ENCODE results near the gene ATP2C1. TPM values are rescaled to one million over a fixed set of nuclear protein-coding genes. Genes with fewer than 3 reads are reported as not detected.
A peak's percentile ranks its signal among the peaks of the same experiment; 100 is the strongest.

The ATP2C1 gene
- total and polyA plus RNA-seq, 12 donors, result 27.5 to 78.8 (median 58.4) TPM

DNA sequence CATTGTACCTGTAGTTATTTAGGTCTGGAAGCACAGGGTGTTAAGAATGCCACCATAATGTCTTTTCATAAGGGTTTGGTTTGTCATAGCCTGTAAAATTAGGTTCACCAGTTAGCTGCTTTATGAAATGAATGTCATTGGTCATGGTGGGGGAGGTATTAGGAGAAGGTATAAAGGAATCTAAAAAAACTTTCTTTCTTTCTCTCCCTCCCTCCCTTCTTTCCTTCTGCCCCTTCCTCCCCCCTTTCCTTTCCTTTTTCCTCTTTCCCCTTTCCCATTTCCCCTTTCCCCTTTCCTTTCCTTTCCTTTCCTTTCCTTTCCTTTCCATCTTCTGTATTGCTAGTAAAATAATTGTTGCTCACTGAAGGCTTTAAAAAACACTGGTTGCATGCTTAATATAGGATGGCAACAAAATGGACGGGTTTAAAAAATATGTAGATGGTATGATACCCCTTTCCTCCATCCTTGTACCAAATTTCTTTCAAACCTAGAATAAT is 9.6 kb downstream of the ATP2C1 start:
- Histone ChIP-seq H3K27ac (no peak overlapping the region), H3K27me3 (no peaks in the 10 kb centered on the region), H3K4me1 (peaks cover 0 to 61% (median 48%) of the 10 kb centered on the region in 9 donors), H3K9me3 (no peaks in the 10 kb centered on the region), H3K4me3 (no peak overlapping the region), H3K36me3 (no peaks in the 10 kb centered on the region)
- intact Hi-C loops (cut with DNase I), result no loop called here
- DNase-seq (no peak), ATAC-seq (no peak)
- no peak for TF ChIP-seq CTCF (IDR thresholded peaks at IDR 0.05)
- WGBS, 2 donors, result 97 to 98% methylated on average over 1 of the region's 1 CpG

- DNase-seq, result no peak
- no peak for ATAC-seq
- intact Hi-C loops (cut with DNase I), result no loop called here
- WGBS, 2 donors, result 93 to 94% methylated on average over 1 of the region's 1 CpG
- Histone ChIP-seq H3K4me3 (no peak overlapping the region), H3K9me3 (no peaks in the 10 kb centered on the region), H3K36me3 (no peaks in the 10 kb centered on the region), H3K27ac (peak overlapping the region in 1 of 10 donors; percentile 46), H3K4me1 (peaks cover 0 to 70% (median 48%) of the 10 kb centered on the region in 9 donors), H3K27me3 (no peaks in the 10 kb centered on the region)
- no peak for TF ChIP-seq CTCF (IDR thresholded peaks at IDR 0.05)
These were observed 10.6 kb downstream of the ATP2C1 start for GRCh38 chr3:130904491-130904890.

- Histone ChIP-seq H3K4me1 (peaks cover 0 to 70% (median 44%) of the 10 kb centered on the region in 9 donors), H3K4me3 (no peak overlapping the region), H3K27ac (peak overlapping the region in 5 of 10 donors; percentile 17 to 46 (median 41)), H3K27me3 (no peaks in the 10 kb centered on the region), H3K9me3 (no peaks in the 10 kb centered on the region), H3K36me3 (no peaks in the 10 kb centered on the region)
- WGBS, 2 donors, result 4 to 10% methylated on average over 1 of the region's 1 CpG
- intact Hi-C loops (cut with DNase I), result no loop called here
- TF ChIP-seq CTCF (IDR thresholded peaks at IDR 0.05), result no peak
- DNase-seq (no peak), ATAC-seq (peak; percentile 47 to 87 (median 69))
These were observed 11.7 kb downstream of the ATP2C1 start for GRCh38 chr3:130905551-130905950.

DNA sequence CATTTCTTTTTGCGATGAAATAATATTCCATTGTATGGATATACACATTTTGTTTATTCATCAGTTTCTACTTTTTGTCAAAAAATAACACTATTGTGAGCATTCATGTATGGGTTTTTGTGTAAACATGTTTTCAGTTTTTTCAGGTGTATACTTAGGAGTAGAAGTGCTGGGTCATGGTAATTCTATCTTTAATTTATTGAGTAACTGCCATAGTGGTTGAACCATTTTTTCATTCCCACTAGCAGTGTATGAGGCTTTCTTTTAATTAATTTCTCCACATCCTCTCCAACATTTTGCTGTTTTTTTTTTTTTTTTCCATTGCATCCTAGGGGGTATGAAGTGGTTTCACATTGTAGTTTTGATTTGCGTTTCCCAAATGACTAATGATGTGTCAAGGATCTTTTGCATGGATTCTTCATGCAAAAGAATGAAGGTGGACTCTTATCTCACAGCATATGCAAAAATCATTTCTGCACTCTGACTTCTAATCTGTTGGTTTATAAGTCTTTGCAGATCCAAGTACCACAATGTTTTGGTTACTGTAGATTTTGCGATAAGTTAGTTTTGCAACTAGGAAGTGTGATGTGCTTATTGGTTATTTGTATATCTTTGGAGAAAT is 12.6 kb downstream of the ATP2C1 start:
- WGBS, 2 donors, result 94 to 96% methylated on average over 3 of the region's 3 CpGs
- no peaks in the 10 kb centered on the region for H3K9me3 ChIP-seq
- no peak for ATAC-seq
- H3K4me3 ChIP-seq, result no peak overlapping the region
- peaks cover 0 to 60% (median 38%) of the 10 kb centered on the region in 9 donors for H3K4me1 ChIP-seq
- H3K36me3 ChIP-seq, result no peaks in the 10 kb centered on the region
- H3K27me3 ChIP-seq, result no peaks in the 10 kb centered on the region
- intact Hi-C loops (cut with DNase I), result no loop called here
- H3K27ac ChIP-seq, result peak overlapping the region in 1 of 10 donors; percentile 3
- no peak for TF ChIP-seq CTCF (IDR thresholded peaks at IDR 0.05)
- DNase-seq, result no peak
